ENCODE data around the gene PWWP2B. TPM values are rescaled to one million over a fixed set of nuclear protein-coding genes. Genes with fewer than 3 reads are reported as not detected.

PWWP2B gene
- total RNA-seq, 1 experiment from 2014 or later, result 4.2 TPM

DNA sequence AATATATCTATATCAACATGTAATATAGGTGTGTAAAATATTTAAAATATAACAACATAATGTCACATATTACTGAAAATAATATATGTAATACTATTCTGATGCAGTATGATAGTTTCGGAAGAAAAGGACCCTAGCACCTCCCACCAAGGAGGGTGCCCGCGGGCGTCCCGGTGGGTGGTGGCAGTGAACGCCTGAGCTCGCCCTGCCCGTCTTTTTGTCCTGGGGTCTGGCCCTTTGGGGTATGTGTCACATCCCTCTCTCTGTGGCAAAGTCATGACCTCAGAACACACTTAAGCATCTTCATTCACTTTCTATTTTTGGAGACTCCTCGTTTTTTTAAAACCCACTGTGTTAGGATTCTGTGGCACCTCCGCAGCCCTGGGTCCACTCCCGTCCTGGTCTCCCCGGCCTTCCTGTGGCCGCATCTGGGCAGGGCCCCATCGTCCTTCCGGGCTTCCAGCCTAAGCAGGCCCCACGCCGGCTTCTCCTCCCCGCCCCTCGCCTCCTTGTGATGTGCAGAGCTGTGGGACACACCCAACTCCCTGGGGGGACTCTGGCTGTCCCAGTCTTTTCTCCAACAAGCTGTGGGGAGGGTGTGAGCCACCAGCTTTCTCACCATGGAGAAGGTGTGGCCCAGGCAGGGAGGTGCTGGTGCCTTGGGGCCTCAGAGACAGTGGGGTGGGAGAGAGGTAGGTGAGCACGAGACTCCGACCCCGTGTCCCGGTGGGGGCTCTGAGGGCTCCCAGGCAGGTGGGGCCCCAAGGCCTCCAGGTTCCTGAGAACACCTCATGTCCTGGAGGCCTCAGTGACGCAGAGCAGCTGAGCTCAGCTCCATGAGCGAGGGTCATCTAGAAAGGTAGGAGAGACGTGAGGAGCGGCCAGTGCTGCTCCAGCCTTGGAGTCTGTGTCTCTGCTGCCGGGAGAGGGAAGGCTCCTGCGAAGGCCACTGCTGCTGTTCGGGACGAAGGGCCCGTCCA, 16.5 kb downstream of the PWWP2B start:
- H3K9me3 ChIP-seq (replicated peaks), result no peaks in the 10 kb centered on the region
- H3K27me3 ChIP-seq (replicated peaks), result no peaks in the 10 kb centered on the region
- H3K27ac ChIP-seq, result no peak overlapping the region
- no peaks in the 10 kb centered on the region for H3K36me3 ChIP-seq
- no peak overlapping the region for H3K4me3 ChIP-seq
- DNase-seq (ENCODE audit: low read depth in 1 of 2, low spot score in 2 of 2), result no peak
- H3K4me1 ChIP-seq (replicated peaks), result no peaks in the 10 kb centered on the region

DNA sequence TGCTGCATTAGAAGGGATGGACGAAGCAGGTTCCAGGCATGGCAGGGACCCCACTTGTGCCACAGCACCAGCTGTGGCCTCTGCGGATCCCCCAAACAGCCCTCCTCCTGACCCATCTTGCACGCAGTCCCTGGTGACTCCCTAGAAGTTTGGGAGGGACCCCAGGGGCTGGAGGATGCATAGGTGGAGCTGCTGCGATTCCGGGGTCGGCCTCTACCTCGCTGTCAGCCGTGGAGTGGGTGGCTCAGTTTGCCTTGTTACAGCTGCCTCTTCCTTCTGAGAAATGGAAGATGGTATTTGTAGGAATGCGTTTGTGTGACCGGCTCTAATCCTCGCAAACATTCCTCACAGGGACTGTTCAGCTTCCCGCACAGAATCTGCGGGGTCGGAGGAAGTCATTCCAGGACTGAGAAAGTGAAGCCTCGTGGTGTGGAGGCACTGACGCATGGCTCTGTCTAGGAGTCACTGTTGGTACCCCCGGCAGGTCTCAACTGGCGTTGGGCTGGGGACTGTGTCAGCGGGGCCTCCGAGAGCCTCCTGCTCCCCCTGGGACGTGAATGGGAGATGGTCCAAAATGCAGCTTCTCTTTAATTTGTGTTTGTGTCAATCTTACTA, 17.5 kb downstream of the PWWP2B start:
- Histone ChIP-seq H3K27ac (no peak overlapping the region), H3K36me3 (no peaks in the 10 kb centered on the region), H3K9me3 (replicated peaks) (no peaks in the 10 kb centered on the region), H3K4me3 (no peak overlapping the region), H3K4me1 (replicated peaks) (no peaks in the 10 kb centered on the region), H3K27me3 (replicated peaks) (no peaks in the 10 kb centered on the region)
- DNase-seq (ENCODE audit: low read depth in 1 of 2, low spot score in 2 of 2), result no peak

DNA sequence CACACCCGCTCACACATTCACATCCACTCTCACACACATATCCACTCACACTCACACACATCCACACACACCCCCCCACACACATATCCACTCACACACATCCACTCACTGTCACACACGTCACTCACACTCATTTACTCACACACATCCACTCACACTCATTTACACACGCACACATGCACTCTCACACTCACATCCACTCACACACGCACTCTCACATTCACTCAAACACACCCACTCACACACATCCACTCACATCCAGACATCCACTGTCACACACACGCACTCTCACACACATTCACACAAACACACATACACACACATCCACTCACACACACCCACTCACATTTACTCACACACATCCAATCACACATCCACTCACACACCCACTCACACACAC, 18.3 kb downstream of the PWWP2B start:
- Histone ChIP-seq H3K36me3 (no peaks in the 10 kb centered on the region), H3K4me3 (no peak overlapping the region), H3K9me3 (replicated peaks) (no peaks in the 10 kb centered on the region), H3K4me1 (replicated peaks) (no peaks in the 10 kb centered on the region), H3K27ac (no peak overlapping the region), H3K27me3 (replicated peaks) (no peaks in the 10 kb centered on the region)
- no peak for DNase-seq (ENCODE audit: low read depth in 1 of 2, low spot score in 2 of 2)

DNA sequence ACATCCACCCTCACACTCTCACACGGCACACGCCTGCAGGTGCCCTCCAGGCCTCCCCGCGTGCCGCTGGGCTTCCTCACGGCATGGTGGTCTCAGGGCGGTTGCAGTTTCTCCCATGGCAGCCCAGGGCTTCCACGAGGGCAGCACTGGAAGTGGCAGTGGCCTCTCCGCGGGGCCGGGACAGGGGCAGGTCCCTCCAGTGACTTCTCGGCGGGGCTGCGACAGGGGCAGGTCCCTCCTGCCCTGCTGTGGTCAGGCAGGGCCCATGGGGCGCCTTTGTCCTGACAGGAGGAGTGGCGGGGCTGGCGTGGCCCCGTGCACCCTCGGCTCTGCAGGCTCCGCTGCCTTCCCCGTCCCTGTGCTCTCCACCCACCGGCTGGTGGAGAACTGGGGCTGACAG, 19.0 kb downstream of the PWWP2B start:
- Histone ChIP-seq H3K27me3 (replicated peaks) (no peaks in the 10 kb centered on the region), H3K27ac (no peak overlapping the region), H3K4me3 (no peak overlapping the region), H3K4me1 (replicated peaks) (no peaks in the 10 kb centered on the region), H3K9me3 (replicated peaks) (no peaks in the 10 kb centered on the region), H3K36me3 (no peaks in the 10 kb centered on the region)
- no peak for DNase-seq (ENCODE audit: low read depth in 1 of 2, low spot score in 2 of 2)

DNA sequence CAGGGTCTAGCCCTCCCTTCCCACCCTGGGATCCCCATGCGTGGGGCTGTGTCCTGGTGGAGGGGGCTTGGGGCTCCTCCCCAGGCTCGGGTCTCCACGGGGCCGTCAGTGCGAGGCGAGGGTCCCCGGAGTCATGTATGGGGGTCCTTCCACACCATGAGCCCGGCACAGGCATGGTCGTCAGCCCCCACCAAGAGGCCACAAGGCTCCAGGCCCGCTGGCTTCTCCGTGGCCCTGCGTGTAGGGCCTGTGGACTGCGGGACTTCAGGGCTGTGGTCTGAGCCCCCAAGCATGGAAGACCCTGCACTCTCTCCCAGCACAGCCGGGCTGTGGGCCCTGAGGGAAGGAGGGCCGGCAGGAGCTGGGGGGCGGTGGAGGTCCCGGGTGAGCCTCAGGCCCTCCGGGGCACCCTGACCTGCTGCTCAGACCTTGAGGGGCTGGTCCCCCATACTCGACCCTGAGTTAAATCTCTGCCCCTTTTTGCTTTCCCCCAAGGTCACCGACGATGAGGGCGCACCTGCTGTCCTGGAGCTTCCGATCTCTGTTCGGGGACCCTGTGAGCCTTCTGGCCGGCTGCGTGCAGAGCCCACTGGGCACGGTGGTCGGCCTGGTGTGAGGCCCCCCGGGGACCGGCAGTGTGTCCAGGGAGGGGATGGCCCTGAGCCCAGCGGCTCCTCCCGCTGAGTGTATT, 19.7 kb downstream of the PWWP2B start:
- H3K27me3 ChIP-seq (replicated peaks), result no peaks in the 10 kb centered on the region
- H3K9me3 ChIP-seq (replicated peaks), result no peaks in the 10 kb centered on the region
- H3K4me3 ChIP-seq, result no peak overlapping the region
- H3K36me3 ChIP-seq, result no peaks in the 10 kb centered on the region
- peaks cover 5% of the 10 kb centered on the region for H3K4me1 ChIP-seq (replicated peaks)
- no peak overlapping the region for H3K27ac ChIP-seq
- no peak for DNase-seq (ENCODE audit: low read depth in 1 of 2, low spot score in 2 of 2)

DNA sequence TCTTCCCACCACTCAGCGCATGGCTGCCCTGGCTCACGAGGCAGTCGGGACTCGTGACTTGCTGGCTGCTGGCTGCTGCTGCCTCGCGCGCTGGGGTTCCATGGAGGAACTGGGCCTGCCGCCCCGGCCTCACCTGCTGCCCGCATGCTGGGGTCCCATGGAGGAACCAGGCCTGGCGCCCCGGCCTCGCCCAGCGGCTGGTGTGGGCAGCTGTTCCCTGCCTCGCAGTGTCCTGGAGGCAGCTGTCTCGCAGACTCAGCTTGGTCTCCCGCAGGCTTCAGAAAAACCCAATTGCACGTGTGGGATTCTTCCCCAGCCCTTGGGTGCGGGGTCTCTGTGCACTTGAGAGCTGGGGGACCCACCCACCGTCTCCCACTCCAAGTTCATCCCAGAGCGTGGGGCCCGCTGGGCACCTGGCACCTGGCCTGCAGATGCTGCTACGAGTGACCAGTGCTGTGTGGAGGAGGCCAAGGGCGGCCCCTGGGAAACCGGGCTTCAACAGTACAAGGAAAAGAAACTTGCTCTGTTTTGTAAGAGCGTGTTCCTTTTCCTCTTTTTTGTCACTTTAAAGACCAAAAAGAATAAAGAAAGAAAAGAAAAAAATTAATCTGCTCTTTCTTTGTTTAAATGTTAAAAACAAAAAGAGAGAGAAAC, 20.4 kb downstream of the PWWP2B start:
- Histone ChIP-seq H3K9me3 (replicated peaks) (no peaks in the 10 kb centered on the region), H3K36me3 (no peaks in the 10 kb centered on the region), H3K4me1 (replicated peaks) (peaks cover 6% of the 10 kb centered on the region), H3K27ac (no peak overlapping the region), H3K27me3 (replicated peaks) (no peaks in the 10 kb centered on the region), H3K4me3 (no peak overlapping the region)
- DNase-seq (ENCODE audit: low read depth in 1 of 2, low spot score in 2 of 2), result no peak

DNA sequence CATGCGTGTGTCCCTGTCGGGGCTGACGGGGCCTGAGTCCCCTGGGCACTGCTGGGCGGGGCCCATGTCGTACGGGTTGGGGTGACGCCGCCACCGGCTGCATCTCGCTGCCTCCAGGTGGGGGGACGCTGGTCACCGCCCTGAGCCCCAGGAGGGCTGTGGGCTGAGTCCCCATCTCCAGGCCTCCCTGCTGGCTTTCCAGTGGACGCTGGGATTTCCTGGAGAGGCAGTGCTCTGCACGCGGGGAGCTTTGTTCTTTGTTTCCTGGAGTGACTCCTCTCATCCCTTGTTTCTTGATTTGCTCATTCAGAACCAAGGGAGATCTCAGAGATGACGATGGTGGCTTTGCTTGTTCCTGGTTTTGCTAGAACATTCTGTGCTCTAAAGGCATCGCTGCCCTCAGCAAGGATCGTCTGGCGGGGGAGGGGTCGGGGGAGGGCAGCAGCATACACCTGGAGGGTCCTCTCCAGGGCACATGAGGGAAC, 21.0 kb downstream of the PWWP2B start:
- no peak overlapping the region for H3K27ac ChIP-seq
- H3K9me3 ChIP-seq (replicated peaks), result no peaks in the 10 kb centered on the region
- DNase-seq (ENCODE audit: low read depth in 1 of 2, low spot score in 2 of 2), result no peak
- no peaks in the 10 kb centered on the region for H3K36me3 ChIP-seq
- no peaks in the 10 kb centered on the region for H3K27me3 ChIP-seq (replicated peaks)
- no peak overlapping the region for H3K4me3 ChIP-seq
- H3K4me1 ChIP-seq (replicated peaks), result peaks cover 6% of the 10 kb centered on the region

DNA sequence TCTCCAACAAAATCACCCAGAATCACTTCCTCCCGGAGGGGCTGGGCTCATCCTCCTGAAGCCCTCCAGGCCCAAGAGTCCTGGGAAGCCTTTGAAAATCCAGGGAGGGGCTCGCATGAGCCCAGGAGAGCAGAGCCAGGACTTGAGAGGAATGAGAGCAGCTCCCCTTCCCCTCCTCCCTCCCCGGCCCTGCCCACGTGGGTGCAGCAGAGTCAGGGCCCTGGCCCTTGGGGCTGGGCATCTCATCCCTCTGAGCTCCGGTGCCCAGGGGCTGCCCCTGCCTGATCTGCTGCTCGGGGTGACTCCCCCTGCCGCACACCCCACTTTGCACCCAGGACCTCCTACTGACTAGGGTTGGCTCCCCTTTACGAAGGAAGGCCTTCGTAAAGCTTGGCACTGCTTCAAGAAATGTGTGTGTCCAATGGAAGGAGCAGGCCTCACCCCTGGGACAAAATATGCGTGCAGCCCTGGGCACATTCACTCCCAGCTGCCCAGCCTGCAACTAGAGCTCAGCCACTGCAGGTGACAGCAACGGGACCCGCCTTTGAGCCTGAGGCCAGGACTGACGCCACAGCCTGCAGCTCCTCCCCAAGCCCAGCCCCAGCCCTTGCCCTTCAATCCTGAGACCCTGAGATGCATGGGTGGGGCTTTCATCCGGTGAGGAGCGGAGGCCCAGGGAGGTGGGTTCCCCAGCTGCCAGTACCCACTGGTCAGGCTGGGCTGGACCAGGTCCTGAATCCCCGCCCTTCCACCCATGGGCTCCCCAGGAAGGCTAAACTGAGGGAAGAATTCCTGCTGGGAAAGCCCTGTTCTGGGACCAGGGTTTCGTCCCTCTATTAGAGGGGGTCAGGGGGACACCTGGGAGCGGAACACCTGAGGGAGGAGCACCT, 21.8 kb downstream of the PWWP2B start:
- no peaks in the 10 kb centered on the region for H3K27me3 ChIP-seq (replicated peaks)
- H3K4me1 ChIP-seq (replicated peaks), result peaks cover 6% of the 10 kb centered on the region
- no peak overlapping the region for H3K27ac ChIP-seq
- no peak overlapping the region for H3K4me3 ChIP-seq
- no peaks in the 10 kb centered on the region for H3K9me3 ChIP-seq (replicated peaks)
- DNase-seq (ENCODE audit: low read depth in 1 of 2, low spot score in 2 of 2), result no peak
- no peaks in the 10 kb centered on the region for H3K36me3 ChIP-seq

DNA sequence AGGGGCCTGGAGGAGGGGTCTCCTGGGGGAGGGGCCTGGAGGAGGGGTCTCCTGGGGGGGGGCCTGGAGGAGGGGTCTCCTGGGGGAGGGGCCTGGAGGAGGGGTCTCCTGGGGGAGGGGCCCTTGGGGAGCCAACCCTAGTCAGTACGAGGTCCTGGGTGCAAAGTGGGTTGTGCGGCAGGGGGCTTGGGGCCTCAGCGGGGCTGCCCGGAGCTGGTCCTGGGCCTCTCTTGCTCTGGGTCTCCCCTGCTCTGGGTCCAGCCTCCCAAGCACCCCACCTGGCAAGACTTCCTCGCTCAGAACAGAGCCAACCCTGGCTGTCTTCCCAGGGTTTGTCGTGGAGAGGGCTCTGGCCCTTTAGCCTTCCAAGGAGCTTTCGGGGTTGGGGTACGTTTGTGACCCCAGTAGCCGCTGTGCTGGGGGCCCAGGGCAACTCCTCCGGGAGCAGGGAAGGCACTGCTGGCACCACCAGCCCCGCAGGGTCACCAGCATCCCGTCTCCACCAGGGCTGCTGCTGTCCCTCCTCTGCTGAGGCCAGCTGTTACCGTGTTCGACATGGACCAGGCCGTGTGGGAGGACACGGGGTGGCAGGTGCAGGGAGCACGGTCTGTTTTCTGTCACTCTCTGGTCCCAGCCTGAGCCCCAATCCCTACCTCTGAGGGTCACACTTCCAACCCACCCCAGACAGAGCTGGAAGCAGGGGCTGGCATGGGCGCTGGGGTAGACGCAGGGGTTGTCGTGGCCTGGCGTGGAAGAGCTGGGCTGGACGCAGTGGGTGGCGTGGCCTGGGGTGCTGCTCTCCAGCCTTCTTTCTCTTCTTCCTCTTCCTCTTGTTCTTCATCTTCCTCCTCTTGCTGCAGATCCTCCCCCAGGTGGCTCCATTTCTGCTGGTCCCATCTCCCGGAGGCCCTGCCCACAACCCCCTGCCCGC, 22.8 kb downstream of the PWWP2B start:
- H3K9me3 ChIP-seq (replicated peaks), result no peaks in the 10 kb centered on the region
- peaks cover 6% of the 10 kb centered on the region for H3K4me1 ChIP-seq (replicated peaks)
- H3K36me3 ChIP-seq, result no peaks in the 10 kb centered on the region
- H3K4me3 ChIP-seq, result no peak overlapping the region
- H3K27me3 ChIP-seq (replicated peaks), result no peaks in the 10 kb centered on the region
- H3K27ac ChIP-seq, result no peak overlapping the region
- no peak for DNase-seq (ENCODE audit: low read depth in 1 of 2, low spot score in 2 of 2)

DNA sequence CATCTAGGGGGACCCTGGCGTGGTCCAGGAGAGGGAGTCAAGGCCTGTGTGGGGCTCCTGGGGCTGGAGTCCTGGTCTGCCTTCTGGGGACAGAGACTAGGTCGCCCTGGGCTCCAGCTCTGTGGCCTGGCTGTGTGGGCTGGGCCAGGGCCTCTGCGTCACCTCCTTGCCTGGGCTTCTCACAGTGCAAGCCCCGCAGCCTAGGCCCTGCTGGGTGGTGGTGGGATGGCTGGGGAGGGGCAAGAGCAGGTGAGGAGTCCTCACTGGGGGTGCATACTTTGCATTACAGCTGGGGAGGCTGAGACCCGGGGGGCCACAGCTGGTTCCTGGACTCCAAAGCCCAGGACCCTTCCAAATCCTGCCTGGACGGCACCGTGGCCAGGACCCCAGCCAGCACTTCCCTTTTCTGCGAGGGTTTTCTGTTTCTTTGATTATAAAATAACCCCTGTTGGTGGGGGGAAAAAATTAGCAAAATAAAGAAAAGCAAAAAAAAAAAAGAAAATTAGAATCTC, 23.5 kb downstream of the PWWP2B start:
- Histone ChIP-seq H3K4me1 (replicated peaks) (peaks cover 6% of the 10 kb centered on the region), H3K9me3 (replicated peaks) (no peaks in the 10 kb centered on the region), H3K4me3 (no peak overlapping the region), H3K27ac (no peak overlapping the region), H3K27me3 (replicated peaks) (no peaks in the 10 kb centered on the region), H3K36me3 (no peaks in the 10 kb centered on the region)
- DNase-seq (ENCODE audit: low read depth in 1 of 2, low spot score in 2 of 2), result no peak

DNA sequence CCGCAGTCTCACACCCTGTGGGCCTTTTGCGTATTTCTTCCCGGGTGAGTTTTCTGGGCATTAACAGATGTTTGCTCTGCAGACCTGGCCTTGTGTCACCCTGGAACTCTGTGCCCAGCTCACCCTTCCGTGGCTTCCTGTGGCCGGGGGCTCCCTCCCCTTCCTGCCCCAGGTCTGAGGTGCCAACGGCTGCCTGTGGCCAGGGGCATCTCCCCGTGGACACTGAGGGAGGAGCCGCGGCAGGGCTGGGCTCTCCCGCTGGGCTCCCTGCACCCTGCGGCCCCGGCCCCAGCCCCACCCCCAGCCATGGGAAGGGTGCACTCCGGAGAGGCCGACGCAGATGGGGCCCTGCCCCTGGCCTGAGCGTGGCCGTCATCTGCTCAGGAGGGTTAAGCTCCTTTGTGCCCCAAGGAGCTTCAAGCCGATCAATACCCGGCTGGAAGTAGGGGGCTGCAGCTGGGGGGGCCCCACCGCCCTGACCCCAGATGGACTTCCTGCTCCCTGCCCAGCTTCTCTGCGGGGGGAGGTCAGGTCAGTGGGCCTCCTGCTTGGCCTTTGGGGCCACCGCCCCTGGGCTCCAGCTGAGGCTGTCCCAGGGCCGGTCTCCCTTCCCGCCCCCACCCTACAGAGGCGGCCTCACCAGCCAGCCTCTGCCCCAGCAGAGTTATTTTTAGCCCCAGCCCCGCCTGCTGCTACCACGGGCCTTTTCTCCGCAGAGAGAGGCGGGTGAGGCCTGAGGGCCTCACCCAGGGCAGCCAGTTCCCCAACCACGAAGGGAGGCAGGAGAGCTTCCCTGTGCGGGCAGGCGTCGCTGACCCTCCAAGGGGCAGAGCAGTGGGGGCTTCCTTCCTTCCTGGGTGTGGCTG, 24.2 kb downstream of the PWWP2B start:
- Histone ChIP-seq H3K4me1 (replicated peaks) (peaks cover 6% of the 10 kb centered on the region), H3K4me3 (no peak overlapping the region), H3K27me3 (replicated peaks) (no peaks in the 10 kb centered on the region), H3K9me3 (replicated peaks) (no peaks in the 10 kb centered on the region), H3K27ac (no peak overlapping the region), H3K36me3 (no peaks in the 10 kb centered on the region)
- DNase-seq (ENCODE audit: low read depth in 1 of 2, low spot score in 2 of 2), result no peak

Data from SJSA1 (cell line).